Testis (tissue), 3 donors: ENCODE measurements around the gene SPDYE2B. TPM values are rescaled to one million over a fixed set of nuclear protein-coding genes. Genes with fewer than 3 reads are reported as not detected.
A peak's percentile ranks its signal among the peaks of the same experiment; 100 is the strongest.
"Not testable (repeated sequence)": the region's sequence is repeated elsewhere in the genome, so short reads cannot be mapped to it uniquely, and the experiment has no call there.

Experiments
- DNase-seq: peaks from one replicate; pipeline ENCODE4 v3.0.0-alpha.2; 2019
- H3K27ac ChIP-seq, 2 donors: fragments of 200-600 bp; sonication (generic); one replicate each; pipeline ENCODE4 v1.5.1; 2019
- H3K27me3 ChIP-seq: fragments of 200-600 bp; sonication (generic); one replicate; pipeline ENCODE4 v1.5.1; 2019
- H3K36me3 ChIP-seq: fragments of 200-600 bp; sonication (generic); one replicate; pipeline ENCODE4 v1.5.1; 2017; ENCODE audit warnings: low read depth; ENCODE audit errors: missing control alignments
- H3K4me1 ChIP-seq: fragments of 200-600 bp; sonication (generic); one replicate; pipeline ENCODE4 v1.5.1; 2019
- H3K4me3 ChIP-seq, 2 donors: fragments of 200-600 bp; sonication (generic); one replicate each; pipeline ENCODE4 v1.5.1; 2017 to 2019
- H3K9me3 ChIP-seq: fragments of 200-600 bp; sonication (generic); one replicate; pipeline ENCODE4 v1.5.1; 2017
- WGBS, 2 donors: methylation state at CpG; one replicate each; pipeline ENCODE4 v1.1.5; 2018; 5-methylcytosine and 5-hydroxymethylcytosine counted together
- intact Hi-C: fragments of 100-400 bp; cut with DNase I; formaldehyde crosslinking; loops from one replicate; pipeline ENCODE4 v1.15.1; 2023; ENCODE audit warnings: low total_unique reads
- polyA plus RNA-seq: library from polyadenylated mRNA; stranded (reverse); fragments of 350-450 nt; fragmentation: Illumina TruSeq; extraction: RNeasy Lipid Tissue Mini Kit (QIAGEN cat#74804); gene quantifications from one replicate; pipeline ENCODE4 v1.2.3, GENCODE V29; 2014; ENCODE audit warnings: low read depth, low replicate concordance; ENCODE audit not compliant: insufficient read depth
- total RNA-seq, 2 donors: library from RNA; depleted of rRNA; stranded (reverse); fragments of >200 nt; gene quantifications; one replicate each; pipeline ENCODE4 v1.2.3, GENCODE V29; 2016

The SPDYE2B gene
- total and polyA plus RNA-seq, 3 donors from 2014 or later = 1.4 to 10.6 (median 3.3) TPM

DNA sequence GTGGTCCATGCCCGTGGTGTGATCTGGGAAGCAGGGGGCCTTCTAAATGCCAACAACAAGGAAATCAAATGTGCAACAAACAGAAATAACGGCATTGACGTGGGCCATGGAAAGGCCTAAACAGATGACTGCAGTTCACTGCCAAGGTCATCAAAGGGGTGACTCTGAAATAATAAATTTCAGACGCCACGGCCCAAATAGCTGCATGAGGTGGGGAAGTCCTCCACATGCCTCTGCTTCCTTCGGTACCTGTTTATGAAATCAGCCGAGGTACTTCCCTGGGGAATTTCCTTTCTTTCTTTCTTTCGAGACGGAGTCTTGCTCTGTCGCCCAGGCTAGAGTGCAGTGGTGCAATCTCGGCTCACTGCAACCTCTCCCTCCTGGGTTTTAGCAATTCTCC, 14.6 kb downstream of the SPDYE2B start:
- H3K4me3 ChIP-seq, H3K4me1 ChIP-seq, H3K9me3 ChIP-seq, H3K27me3 ChIP-seq, H3K36me3 ChIP-seq, H3K27ac ChIP-seq, intact Hi-C loops, DNase-seq: not testable (repeated sequence)
- WGBS, 2 donors = 86% methylated on average over 4 of the region's 11 CpGs; no CpG with 5 or more reads in 1 of the 2 donors

DNA sequence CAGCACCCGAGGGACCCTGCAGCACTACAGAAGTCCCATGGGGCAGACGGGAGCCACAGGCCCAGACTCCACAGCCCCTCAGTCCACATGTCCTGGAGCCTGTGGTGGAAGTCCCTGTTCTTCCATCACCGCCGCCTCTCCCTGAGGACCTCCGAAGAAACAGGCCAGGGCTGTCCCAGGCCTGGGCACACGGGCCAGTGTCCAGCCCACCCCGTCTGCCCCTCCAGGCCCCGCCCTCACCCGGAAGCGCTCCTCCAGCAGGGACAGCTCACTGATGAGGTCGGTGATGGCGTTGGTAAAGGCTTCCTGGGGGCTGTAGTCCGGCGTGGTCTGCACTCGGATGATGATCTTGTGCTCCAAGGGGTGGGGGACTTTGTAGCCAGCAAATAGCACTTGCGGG, 16.7 kb downstream of the SPDYE2B start:
- intact Hi-C loops, H3K36me3 ChIP-seq, H3K4me1 ChIP-seq, H3K27ac ChIP-seq, H3K27me3 ChIP-seq, H3K9me3 ChIP-seq, H3K4me3 ChIP-seq, DNase-seq: not testable (repeated sequence)
- WGBS, 2 donors = no CpG with 5 or more reads among the region's 16 CpGs

GRCh38 chr7:102667523-102667922, 17.4 kb downstream of the SPDYE2B start:
- H3K27me3 ChIP-seq, H3K4me3 ChIP-seq, H3K36me3 ChIP-seq, intact Hi-C loops, H3K9me3 ChIP-seq, H3K27ac ChIP-seq, H3K4me1 ChIP-seq, DNase-seq: not testable (repeated sequence)
- WGBS, 2 donors = no CpG with 5 or more reads among the region's 14 CpGs

DNA sequence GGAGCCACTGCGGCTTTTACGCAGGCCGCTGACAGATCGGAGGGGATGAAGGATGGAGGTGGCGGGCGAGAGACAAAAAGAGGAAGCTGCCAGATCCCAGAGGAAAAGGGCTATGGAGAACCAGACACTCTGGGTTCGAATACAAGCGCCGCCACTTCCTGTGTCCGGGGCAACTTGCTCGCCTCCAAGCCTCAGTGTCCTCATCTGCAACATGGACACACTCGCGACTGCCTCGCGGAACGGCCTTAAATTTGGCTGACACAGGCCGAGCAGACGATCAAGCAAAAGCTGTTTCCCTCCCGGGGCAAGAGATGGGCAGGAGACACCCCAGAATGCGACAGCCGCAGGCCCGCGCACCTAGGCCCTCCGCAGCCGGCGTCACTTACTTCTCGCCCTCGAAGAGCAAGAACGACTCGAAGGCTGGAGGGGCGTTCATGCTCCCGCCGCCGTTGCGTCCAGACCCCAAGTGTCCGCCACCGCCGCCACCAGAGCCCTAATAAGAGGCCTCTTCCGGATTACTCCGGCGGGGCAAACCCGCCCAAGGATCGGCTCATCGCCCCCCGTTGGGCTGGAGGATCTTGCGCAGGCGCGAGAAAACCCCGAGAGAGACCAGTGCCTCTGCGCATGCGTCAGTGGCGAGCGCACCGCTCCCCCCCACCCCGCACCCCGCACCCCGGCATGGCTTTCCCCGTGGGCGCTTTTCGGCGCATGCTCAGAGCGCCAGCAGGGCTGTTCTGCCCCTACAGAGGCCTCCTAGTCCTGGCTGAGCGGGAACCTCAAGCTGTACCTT, 21.2 kb downstream of the SPDYE2B start, which contains the start of gene POLR2J2:
Gene POLR2J2, minus strand, starts transcription at position 498 of the 790 bp plus-strand sequence. Its CDS starts 62 bp downstream, at position 436.
- H3K4me3 ChIP-seq = peak within 1 kb of the TSS in 1 of 2 donors; percentile 47
- H3K27me3 ChIP-seq, H3K4me1 ChIP-seq, intact Hi-C loops, H3K36me3 ChIP-seq, H3K27ac ChIP-seq, H3K9me3 ChIP-seq: not testable (repeated sequence)
- WGBS, 2 donors = 0% methylated on average over 5 of the region's 63 CpGs; no CpG with 5 or more reads in 1 of the 2 donors
- peak; percentile 77 for DNase-seq

- H3K27me3 ChIP-seq, H3K4me3 ChIP-seq, H3K27ac ChIP-seq, H3K36me3 ChIP-seq, H3K9me3 ChIP-seq, intact Hi-C loops, DNase-seq, H3K4me1 ChIP-seq: not testable (repeated sequence)
- WGBS, 2 donors = no CpG with 5 or more reads among the region's 9 CpGs
Observed at GRCh38 chr7:102671956-102672307, 21.8 kb downstream of the SPDYE2B start.

GRCh38 chr7:102673447-102674067, 23.4 kb downstream of the SPDYE2B start:
- H3K36me3 ChIP-seq, H3K4me3 ChIP-seq, intact Hi-C loops, H3K4me1 ChIP-seq, H3K27me3 ChIP-seq, H3K27ac ChIP-seq, H3K9me3 ChIP-seq, DNase-seq: not testable (repeated sequence)
- no CpG with 5 or more reads among the region's 9 CpGs for WGBS, 2 donors

DNA sequence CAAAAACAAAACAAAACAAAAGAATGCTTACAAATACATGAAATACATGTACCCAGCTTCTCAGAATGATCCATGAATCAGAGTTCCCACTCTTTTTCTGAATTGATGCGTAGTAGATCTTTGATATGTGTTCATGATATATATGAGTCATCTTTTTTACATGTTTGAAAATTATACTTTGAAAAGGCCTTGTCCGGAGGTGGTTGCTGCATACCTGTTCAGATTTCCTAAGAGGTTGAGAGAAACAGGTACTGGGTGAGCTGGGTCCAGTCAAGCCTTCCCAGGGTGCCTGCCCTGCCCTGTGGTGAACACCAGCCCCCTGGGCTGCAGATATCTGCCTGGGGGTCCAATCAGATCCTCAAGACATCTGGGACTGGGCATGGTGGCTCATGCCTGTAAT, 25.4 kb downstream of the SPDYE2B start:
- DNase-seq, H3K4me3 ChIP-seq, H3K4me1 ChIP-seq, H3K27me3 ChIP-seq, H3K9me3 ChIP-seq, H3K27ac ChIP-seq, H3K36me3 ChIP-seq, intact Hi-C loops: not testable (repeated sequence)
- WGBS, 2 donors = 100% methylated on average over 1 of the region's 2 CpGs; no CpG with 5 or more reads in 1 of the 2 donors

DNA sequence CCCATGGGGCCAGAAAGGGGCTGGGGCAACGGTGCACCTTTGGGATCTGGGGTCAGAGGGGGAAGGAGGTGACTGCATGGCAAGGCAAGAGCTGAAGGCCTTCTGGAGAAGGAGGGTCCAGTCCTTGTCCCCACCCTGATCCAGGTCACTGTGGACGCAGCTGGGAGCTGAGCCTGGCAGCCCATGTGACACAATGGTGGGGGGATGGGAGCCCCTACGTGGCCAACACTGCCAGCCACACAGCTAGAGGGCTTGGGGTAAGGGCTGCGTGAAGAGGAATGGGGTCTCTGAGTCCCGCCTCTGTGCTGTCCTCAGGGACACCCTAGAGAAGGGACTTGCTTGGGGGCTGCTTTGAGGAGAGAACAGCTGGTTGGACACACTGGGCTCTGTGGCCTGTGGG, 30.7 kb downstream of the SPDYE2B start:
- WGBS, 2 donors = no CpG with 5 or more reads among the region's 5 CpGs
- intact Hi-C loops = not testable (repeated sequence)

GRCh38 chr7:102682560-102682959, 32.4 kb downstream of the SPDYE2B start:
- H3K36me3 ChIP-seq, H3K9me3 ChIP-seq, H3K4me1 ChIP-seq, H3K27ac ChIP-seq, H3K27me3 ChIP-seq, intact Hi-C loops, H3K4me3 ChIP-seq, DNase-seq: not testable (repeated sequence)
- WGBS, 2 donors = no CpG with 5 or more reads among the region's 5 CpGs

More for the DNA sequence above, 30.7 kb downstream of the SPDYE2B start:
- H3K36me3 ChIP-seq, H3K27me3 ChIP-seq, H3K4me3 ChIP-seq, H3K4me1 ChIP-seq, H3K27ac ChIP-seq, DNase-seq, H3K9me3 ChIP-seq: not testable (repeated sequence)

GRCh38 chr7:102688299-102689036, 38.3 kb downstream of the SPDYE2B start:
- H3K9me3 ChIP-seq, H3K4me1 ChIP-seq, DNase-seq, H3K27me3 ChIP-seq, H3K36me3 ChIP-seq, H3K4me3 ChIP-seq, intact Hi-C loops, H3K27ac ChIP-seq: not testable (repeated sequence)
- no CpG with 5 or more reads among the region's 37 CpGs for WGBS, 2 donors

GRCh38 chr7:102689436-102690282, 39.5 kb downstream of the SPDYE2B start:
- 42% methylated on average over 7 of the region's 74 CpGs; no CpG with 5 or more reads in 1 of the 2 donors for WGBS, 2 donors
- DNase-seq, H3K9me3 ChIP-seq, H3K27ac ChIP-seq, H3K27me3 ChIP-seq, H3K4me1 ChIP-seq, H3K36me3 ChIP-seq, intact Hi-C loops, H3K4me3 ChIP-seq: not testable (repeated sequence)
